ENCODE results near the gene CKLF.

Gene CKLF

DNA sequence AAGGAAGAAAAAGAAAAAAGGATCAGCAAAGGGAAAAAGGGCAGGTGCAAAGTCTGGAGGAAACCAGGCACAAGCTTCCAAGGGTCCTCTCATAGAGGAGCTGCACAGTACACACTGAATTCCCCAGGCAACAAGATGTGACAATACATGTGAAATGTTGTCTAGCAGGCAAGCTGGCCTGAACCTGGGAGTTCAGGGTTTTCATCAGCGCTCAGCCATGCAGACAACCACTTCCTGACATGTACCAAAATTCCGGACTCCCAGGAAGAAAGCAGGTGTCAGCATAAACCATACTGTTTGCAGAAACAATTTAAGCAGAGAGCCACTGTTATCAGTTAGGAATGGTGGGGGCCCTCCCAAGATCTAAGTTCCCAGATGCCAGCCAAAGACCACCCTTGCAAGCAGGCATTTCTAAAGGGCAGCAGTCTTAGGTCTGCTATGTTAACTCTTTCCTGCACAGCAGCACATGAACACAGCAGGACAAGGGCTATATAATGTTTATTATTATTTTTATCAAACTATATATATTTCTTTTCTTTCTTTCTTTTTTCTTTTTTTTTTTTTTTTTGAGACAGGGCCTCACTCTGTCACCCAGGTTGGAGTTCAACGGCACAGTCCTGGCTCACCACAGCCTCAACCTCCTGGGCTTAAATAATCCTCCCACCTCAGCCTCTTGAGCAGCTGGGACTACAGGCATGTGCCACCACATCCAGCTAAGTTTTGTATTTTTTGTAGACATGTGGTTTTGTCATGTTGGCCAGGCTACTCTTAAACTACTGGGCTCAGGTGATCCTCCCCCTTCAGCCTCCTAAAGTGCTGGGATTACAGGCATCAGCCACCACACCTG is 12.5 kb upstream of the CKLF start:
- H3K27ac ChIP-seq, result no peak overlapping the region

DNA sequence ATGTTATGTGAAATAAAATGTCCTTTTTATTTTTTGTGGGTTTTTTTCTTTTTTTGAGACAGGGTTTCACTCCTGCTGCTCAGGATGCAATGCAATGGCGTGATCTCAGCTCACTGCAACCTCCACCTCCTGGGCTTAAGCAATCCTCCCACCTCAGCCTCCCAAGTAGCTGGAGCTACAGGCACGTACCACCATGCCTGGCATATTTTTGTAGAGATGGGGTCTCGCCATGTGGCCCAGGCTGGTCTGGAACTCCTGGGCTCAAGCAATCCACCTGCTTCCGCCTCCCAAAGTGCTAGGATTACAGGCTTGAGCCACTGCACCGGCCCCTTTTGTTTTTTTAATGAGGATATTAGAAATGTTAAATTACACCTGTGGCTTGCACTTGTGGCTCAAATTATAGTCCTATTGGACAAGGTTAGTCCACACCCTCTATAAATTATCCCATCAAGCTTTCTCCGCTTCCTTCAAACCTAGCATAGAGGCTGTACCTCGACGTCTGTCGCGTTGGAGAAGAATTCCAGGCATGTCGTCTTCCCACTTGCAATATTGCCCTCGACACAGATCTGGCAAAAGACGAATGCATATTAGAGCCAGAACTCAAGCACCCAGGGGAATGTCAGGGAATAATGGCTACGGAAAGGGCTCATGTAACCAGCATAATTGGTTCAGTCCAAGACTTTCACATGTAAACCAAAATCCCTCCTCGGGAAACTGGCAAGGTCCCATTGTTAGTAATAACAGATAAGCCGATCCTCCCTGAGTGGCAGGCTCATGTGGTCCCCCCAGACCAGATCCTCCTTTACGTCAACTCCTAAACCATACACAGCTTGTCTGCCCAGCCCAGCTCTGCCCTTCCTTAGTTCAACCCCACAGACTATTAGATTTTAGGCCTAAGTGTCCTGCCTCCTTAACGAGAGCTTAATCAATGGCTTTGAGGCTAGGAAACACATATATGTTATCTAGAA is 10.7 kb upstream of the CKLF start:
- H3K27ac ChIP-seq, result no peak overlapping the region
- TF ChIP-seq, protein P1, sequence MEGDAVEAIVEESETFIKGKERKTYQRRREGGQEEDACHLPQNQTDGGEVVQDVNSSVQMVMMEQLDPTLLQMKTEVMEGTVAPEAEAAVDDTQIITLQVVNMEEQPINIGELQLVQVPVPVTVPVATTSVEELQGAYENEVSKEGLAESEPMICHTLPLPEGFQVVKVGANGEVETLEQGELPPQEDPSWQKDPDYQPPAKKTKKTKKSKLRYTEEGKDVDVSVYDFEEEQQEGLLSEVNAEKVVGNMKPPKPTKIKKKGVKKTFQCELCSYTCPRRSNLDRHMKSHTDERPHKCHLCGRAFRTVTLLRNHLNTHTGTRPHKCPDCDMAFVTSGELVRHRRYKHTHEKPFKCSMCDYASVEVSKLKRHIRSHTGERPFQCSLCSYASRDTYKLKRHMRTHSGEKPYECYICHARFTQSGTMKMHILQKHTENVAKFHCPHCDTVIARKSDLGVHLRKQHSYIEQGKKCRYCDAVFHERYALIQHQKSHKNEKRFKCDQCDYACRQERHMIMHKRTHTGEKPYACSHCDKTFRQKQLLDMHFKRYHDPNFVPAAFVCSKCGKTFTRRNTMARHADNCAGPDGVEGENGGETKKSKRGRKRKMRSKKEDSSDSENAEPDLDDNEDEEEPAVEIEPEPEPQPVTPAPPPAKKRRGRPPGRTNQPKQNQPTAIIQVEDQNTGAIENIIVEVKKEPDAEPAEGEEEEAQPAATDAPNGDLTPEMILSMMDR (conservative IDR thresholded peaks at IDR 0.05), result no peak
- no peak for TF ChIP-seq ZFX (IDR thresholded peaks at IDR 0.05)

More for the DNA sequence above, 12.5 kb upstream of the CKLF start:
- TF ChIP-seq ZFX (IDR thresholded peaks at IDR 0.05), result no peak
- TF ChIP-seq, protein P1 (conservative IDR thresholded peaks at IDR 0.05), result no peak

DNA sequence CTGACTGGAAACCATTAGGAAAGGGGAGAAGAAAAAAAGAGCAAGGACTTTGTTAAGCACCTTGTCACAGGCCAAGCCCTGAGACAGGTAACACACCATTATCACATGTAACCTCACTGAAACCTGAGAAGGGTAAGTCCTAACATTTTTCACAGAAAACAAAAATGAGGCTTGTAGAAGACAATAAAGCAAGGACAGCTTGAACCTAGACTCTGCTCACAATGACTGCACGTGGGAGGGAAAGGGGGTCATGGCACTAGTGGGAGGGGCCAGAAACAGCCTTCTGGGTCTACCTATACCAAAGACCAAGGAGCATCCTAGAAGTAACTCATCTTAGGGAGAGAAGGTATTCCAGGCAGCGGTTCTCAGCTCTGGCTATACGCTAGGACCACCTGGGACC is 10.0 kb upstream of the CKLF start:
- TF ChIP-seq ZFX (IDR thresholded peaks at IDR 0.05), result no peak
- TF ChIP-seq, protein P1 (conservative IDR thresholded peaks at IDR 0.05), result no peak
- H3K27ac ChIP-seq, result no peak overlapping the region

DNA sequence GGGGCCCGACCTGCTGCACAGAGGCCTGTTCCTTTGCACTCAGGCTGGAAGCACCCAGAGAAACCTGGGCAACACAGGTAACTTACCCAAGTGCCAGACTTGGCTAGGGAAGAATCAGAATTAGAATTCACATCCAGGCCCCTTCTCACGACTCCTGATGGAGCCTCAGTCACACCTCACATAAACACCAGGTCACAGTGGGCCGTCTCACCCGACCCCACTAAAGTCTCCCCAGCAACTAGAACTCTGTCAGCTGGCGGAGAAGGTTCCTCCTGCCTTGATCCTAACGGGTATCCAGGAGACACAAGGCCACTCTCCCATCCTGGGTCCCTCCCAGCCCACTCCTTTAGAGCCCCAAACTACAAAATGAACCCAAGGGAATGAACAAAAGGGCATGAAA is 8.8 kb upstream of the CKLF start:
- TF ChIP-seq, protein P1 (conservative IDR thresholded peaks at IDR 0.05), result no peak
- no peak for TF ChIP-seq ZFX (IDR thresholded peaks at IDR 0.05)
- no peak overlapping the region for H3K27ac ChIP-seq

DNA sequence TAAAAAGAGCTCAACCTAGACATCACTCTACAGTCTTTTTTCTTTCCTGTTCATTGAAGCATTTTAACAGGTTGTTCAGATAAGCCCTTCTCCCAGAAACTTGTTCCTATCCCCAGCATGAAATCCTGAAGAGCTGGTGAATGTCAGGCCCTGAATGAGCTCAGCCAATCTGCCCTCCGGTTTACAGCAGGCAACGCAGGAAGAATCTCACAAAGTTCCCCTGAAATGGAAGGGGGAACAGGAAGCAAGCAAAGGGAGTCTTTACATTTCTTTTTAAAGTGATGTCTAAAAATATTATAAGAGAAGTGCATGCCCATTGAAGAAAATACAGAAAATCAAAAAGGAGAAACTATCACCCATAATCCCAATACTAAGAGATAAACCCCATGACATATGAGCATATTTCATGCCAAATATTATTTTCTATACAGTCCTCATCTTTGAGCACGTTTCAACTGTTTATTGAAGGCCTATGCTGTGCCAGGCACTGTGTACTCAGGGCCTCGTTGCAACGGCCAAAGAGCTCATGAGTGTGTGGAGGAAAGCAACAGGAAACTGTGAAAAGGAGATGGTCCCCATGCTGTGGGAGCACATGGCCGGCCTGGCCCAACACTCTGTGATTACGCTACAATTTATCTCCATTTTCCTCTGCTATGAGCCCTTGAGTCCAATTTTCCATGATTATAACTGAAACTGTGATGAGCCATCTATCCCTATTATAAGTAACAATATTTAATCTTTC is 8.2 kb upstream of the CKLF start:
- H3K27ac ChIP-seq, result no peak overlapping the region
- no peak for TF ChIP-seq ZFX (IDR thresholded peaks at IDR 0.05)
- TF ChIP-seq, protein P1 (conservative IDR thresholded peaks at IDR 0.05), result no peak

DNA sequence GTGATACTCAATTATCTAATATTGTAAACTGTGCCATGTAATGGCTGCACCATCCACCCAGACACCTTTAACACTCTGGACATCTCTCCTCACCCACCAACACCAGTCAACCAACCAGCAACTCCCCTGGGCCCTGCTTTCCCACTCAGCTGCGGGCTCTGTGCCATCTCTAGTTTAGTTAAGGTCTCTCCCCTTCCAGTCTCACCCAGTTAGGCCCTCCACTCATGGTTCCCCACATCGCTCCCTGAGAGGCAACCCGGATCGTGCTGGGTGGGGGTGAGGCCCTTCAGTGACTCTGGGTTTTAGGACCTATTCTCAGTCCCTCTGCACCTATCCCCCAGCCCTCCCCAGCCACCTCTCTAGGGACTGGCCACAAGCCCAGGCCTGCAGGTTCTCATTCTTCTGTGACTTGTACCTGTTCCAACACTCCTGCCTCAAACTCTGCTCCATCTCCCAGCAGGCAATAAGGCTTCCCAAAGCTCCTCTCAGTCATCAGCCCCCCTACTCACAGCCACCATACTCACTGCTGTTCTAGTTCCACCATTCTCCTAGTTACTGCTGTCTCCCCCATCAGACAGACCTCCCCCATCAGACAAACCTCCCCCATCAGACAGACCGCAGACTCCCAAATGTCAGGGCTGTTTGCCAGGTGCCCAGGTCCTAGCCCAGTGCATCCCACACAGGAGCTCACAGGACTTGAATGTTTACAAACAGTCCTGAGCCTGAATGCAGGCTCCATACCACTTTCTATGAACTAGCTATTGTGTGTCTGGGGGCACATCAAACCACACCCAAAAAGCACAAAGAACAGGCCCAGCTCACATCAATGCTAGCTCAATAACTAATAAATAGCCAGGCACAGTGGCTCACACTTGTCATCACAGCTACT is 5.0 kb upstream of the CKLF start:
- no peak overlapping the region for H3K27ac ChIP-seq
- TF ChIP-seq, protein P1 (conservative IDR thresholded peaks at IDR 0.05), result no peak
- no peak for TF ChIP-seq ZFX (IDR thresholded peaks at IDR 0.05)
